NCI-H2107 treated with DMSO at 0.1 percent for 48 hours (cell line): ENCODE measurements around the gene PLD3.

Experiments
- DNase-seq: peaks from one replicate; lab custom pipeline; 2025; ENCODE audit not compliant: unreplicated experiment; lab: John Stamatoyannopoulos, UW

The PLD3 gene, protein sequence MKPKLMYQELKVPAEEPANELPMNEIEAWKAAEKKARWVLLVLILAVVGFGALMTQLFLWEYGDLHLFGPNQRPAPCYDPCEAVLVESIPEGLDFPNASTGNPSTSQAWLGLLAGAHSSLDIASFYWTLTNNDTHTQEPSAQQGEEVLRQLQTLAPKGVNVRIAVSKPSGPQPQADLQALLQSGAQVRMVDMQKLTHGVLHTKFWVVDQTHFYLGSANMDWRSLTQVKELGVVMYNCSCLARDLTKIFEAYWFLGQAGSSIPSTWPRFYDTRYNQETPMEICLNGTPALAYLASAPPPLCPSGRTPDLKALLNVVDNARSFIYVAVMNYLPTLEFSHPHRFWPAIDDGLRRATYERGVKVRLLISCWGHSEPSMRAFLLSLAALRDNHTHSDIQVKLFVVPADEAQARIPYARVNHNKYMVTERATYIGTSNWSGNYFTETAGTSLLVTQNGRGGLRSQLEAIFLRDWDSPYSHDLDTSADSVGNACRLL

DNA sequence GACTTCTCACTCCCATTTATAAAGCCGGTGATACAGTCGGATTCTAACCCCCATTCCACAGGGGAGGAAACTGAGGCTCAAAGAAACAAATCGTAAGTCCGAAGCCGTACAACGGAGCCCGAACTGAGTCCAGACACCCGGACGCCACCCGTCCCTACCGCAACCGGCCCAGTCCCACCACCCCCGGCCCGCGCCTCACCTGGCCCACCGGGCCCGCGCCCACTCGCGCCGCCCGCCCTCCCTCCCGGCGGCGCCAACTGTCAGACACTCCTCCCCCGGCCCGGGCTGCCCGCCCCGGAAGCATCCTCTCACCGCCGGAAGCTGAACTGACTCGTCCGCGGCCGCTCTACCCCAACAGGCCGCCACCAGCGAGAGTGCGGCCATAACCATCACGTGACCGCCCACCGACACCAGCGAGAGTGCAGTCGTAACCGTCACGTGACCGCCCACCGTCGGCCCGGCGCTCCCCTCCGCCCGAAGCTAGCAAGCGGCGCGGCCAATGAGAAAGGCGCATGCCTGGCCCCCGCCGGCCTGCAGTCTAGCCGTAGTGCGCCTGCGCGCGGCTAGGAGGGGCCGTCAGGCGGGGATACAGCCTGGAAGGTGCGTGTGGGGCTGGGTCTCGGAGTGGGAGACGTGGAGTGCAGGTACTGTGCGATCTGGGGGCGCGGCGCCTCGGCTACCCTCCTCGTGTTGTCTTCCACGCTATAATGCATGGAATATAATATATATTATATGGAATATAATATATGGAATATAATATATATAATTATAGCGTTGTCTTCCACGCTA, at the start of gene PLD3, which contains the start of gene C19orf47:
PLD3 (plus strand) TSS at position 571 of the 789 bp plus-strand sequence. CDS start 17,789 bp downstream, outside the sequence.
C19orf47 (minus strand) TSS at position 273 of the 789 bp plus-strand sequence. CDS start 6,540 bp downstream, outside the sequence.
- peak; percentile 93 for DNase-seq

DNA sequence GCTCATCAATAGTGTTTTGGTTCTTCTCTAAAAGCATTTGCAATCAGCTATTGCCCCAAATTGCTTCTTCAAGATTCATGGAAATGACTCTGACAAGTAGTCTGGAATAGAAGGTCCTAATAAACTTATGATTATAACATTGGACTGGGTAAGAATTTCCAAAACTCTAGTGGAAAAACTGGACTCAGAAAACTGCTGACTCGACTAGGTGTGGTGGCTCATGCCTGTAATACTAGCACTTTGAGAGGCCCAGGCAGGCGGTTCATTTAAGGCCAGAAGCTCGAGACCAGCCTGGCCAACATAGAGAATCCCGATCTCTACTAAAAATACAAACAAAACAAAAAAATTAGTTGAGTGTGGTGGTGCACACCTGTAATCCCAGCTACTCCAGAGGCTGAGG, 47.8 kb upstream of the PLD3 start:
- no peak for DNase-seq

DNA sequence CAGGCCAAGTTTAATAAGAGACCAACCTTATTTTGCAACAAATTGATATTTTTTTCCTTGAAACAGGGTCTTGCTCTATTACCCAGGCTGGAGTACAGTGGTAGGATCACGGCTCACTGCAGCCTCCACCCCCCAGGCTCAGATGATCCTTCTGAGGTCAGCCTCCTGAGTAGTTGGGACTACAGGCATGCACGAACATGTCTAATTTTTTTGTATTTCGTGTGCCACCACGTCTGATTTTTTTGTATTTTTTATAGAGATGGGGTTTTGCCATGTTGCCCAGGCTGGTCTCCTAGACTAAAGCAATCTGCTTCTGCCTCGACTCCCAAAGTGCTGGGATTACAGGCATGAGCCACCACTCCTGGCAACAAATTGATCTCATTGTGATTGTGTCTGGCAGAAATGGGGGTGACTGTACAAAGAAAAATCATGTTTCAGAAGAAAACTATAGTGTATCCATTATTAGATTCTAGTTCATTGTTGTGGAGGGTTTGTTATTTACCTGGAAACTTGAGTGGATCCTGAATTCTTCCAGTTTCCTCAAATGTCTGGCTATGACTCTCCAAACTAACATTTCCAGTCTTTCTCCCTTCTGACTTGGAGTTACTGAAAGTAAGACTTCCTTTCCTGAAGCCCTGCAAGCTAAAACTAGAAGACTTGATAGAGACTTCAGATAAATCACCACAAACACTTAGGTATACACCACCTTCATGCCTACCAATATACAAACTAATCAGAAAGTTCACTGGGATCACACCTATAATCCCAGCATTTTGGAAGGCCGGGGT, 46.1 kb upstream of the PLD3 start:
- no peak for DNase-seq

DNA sequence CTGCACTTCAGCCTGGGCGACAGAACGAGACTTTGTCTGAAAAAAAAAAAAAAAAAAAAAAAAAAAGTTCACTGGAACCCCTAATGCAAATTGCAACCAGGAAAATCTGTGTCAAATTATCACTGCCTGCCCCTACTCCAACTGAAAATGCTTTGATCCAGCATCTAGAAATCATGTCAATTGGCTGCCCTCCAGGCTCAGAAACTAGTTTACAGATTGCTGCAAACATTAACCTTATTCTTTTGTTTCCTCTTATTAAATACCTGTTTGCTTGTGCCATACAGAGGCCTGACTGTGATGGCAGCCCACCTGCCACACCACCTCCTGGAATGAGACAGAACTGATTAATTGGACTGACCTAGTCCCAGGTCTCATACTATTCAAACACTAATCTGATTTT, 44.7 kb upstream of the PLD3 start:
- no peak for DNase-seq

DNA sequence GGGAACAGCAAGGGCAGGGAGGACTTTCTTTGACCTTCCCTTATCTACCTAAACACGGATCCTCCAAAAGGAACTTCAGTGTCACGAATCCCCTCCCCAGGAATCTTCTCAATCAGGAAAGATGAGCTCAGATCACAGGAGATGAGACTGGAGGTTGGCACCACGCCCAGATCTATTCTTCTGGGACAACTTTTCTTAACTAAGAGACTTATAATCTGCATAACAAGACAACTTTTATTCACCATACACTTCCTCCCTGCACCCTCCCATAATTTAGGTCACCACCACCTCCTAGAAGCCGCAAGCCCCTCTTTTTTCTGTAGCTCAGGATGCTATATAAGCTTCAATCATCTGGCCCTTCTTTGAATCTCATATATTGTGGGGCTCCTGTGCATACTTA, 44.2 kb upstream of the PLD3 start:
- DNase-seq: no peak

DNA sequence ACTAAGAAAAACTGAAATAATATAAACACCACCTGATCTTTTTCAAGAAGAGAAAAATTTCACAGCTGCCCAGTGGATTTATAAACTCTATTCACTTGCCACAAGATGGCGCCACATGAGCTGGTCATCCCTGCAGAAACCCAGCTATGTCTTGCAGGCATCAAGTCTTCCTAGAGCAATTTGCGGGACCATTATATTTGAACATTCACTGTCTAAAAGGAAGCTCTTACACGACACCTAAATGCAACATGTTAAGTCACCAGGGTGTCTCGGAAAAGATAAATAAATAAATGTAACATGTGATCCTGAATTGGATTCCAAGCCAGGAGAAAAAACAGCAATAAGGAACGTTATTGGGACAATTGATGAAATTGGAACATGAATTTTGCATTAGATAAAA, 43.1 kb upstream of the PLD3 start:
- DNase-seq: peak; percentile 37

DNA sequence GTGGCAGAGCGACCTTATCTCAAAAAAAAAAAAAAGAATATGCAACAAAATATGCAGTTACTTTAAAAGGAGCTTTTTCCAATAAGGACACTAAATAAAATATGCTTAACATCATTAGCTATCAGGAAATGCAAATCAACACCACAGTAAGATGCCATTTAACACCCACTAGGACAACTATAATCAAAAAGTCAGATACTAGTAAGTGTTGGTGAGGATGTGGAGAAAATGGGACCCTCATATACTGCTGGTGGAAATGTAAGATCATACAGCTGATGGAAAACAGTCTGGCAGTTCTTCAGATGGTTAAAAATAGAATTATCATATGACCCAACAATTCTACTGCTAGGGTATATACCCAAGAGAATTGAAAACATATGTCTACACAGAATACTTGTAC, 38.8 kb upstream of the PLD3 start:
- no peak for DNase-seq

DNA sequence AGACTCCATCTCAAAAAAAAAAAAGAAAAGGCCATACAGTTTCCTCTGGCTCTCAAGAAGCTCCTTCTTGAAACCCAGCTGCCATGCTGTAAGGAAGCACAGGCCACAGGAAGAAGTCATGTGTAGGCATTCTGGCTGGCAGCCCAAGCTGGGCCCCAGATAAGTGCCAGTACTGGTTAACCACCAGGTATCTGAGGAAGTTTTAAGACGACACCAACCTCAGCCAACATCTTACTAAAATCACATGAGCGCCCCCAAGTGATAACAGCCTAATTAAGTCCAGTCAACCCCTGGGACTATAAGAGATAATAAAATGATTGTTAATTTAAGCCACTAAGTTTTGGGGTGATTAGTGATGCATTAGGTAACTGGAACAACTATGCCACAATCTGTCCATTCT, 36.0 kb upstream of the PLD3 start:
- DNase-seq: no peak

DNA sequence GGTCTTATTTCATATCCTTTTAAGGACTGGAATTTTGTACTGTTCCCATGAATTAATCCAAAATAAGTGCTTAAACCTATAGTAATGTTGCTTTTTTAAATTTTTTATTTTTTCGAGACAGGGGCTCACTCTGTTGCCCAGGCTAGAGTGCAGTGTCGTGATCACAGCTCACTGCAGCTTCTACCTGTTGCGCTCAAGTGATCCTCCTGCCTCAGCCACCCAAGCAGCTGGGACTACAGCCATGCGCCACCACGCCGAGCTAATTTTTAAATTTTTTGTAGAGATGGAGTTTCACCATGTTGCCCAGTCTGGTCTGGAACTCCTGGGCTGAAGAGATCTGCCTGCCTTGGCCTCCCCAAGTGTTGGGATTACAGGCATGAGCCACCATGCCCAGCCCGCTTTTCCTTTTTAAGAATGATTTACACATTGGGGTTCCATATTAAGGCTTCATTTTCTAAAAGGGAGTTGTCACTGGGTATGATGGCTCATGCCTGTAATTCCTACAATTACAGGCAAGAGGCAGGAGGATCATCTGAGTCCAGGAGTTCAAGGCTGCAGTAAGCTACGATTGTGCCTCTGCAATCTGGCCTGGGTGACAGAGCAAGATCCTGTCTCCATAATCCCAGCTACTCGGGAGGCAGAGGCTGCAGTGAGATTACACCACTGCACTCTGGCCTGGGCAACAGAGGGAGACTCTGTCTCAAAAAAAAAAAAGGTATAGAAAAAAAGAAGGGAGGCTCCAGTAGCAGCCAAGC, 35.1 kb upstream of the PLD3 start:
- DNase-seq: no peak

DNA sequence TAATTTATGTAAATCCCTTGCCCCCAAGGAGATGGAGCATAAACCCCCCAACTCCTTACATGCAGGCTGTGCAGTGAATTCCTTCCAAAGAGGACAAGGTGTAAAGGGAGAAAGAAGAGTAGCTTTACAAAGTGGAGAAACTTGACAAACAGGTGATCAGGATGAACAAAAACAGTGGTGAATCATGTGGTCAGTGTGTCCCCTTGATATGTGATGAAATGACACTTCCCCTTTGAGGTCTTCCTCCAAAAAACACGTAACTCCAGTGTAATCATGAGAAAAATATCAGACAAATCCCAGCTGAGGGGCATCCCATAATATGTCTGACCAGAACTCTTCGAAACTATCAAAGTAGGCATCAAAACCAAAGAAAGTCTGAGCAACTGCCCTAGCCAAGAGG, 33.8 kb upstream of the PLD3 start:
- no peak for DNase-seq

DNA sequence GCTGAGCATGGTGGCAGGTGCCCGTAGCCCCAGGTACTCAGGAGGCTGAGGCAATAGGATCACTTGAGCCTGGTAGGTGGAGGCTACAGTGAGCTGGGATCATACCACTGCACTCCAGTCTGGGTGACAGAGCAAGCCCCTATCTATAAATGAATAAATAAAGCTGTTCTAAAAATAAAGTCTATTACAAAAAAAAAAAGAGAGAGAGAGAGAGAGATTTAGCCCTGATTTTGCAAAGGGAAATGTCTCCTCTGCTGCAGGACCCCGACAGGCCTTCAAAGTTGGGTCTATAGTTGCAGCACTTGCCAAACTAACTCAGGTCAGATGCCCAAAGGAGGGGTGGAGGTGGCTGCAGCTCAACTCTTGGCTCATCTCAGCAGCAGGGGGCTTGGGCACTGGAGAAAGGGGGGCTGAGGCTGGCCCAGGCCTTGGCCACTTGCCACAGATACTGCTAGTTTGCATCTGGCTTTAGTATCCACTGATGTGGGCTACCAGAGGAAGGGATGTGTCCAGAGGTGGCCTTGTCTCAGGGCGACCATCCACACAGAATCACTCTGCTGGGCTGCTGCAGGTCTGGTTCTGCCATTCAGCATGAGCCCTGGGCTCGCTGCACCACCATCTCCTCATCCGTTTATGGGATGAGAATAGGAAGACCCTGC, 32.6 kb upstream of the PLD3 start:
- no peak for DNase-seq

DNA sequence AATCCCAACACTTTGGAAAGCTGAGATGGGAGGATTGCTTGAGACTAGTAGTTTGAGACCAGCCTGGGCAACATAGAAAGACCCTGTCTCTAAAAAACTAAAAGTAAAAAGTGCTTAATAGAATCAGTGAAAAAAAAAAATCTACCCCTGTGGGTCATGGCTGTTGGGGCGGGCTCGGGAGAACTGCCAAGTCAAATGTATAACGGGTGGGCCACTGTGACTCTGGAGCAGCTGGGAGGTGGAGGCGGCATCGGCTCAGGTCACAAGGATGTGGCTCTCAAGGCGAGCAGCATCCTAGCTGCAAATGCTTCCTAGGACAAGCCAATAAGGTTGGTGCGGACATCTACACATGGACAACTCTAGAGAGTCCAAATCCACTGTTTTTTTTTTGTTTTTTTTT, 31.2 kb upstream of the PLD3 start:
- no peak for DNase-seq

DNA sequence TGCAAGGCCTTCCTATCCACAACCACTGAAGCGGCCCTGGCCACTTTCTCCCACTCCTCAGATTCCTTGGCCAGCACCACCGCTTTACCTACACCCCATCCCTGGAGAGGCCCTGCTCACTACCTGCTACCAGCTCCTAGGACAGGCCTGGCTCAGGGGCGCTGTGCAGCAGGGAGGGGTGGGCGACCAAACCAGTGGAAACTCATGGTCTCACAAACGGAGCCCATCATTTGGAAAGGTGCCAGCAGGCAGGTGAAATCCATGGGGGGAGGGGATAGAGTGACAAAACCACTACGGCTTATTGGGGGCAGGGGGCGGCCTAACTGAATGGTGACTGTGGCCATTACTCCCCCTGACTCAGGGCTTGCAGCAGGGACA, 27.9 kb upstream of the PLD3 start:
- no peak for DNase-seq

DNA sequence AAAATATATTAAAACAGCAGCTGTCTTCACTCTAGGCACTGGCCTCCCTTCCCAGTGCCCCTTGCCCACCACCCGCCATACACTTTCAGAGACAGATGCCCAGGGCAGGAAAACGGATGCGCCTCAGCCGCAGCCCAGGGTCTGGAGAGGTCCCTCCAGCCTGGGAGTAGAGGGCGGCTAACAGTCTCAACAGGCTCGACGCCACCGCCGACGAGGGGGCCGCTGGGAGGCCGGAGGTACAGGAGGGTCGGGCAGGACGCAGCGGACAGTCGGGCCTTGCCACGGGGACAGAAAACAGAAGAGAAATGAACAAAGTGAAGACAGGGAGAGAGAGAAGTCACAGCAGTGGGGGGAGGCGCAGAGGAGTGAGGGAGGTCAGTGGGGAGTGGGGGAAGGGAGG, 27.4 kb upstream of the PLD3 start:
- no peak for DNase-seq

DNA sequence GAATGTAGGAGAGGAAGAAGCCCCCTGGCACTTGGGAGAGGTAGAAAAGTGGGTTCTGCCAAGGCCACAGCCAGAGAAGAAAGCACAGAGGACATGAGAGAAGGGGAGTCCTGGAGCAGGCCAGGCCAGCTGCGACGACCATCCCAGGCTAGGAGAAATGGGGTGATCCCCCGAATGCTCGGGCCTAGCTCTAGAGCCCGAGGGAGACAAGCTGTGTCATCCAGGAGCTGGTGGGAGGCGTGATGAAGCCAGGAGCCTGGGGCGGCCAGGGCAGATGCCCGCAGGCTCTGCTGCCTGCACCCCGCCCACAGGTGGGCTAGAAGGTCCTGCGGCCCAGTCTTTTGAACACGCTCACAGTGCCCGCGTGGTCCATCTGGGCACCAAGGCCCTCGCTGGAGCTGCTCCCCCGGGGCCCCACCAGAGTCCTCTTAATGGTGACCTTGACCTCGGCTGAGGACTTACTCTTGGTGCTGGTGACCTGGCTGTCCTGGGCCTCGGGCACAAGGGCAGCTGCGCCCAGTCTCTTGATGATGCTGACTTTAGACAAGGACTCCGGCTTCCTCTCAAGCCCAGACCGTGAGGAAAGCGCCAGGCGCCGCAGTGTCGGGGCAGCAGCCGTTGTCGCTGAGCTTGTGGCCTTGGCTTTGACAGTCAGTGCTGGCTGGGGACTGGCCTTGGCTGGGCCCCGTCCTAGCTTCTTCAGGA, 26.8 kb upstream of the PLD3 start:
- DNase-seq: no peak

DNA sequence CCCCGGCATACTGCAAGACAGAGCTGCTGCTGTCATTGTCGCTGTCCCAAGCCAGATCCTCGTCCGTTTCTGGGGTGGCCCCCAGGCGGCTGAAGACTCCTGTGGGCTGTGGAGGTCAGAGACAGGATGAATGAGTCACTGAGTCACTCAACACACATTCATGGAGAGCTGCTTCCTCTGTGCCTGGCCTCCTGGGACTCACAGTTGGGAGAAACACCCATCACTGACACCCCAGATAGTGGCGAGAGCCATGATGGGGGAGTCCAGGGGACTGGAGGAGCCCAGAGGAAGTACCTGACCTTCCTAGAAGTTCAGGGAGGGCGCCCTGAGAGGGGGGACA, 26.3 kb upstream of the PLD3 start:
- no peak for DNase-seq

DNA sequence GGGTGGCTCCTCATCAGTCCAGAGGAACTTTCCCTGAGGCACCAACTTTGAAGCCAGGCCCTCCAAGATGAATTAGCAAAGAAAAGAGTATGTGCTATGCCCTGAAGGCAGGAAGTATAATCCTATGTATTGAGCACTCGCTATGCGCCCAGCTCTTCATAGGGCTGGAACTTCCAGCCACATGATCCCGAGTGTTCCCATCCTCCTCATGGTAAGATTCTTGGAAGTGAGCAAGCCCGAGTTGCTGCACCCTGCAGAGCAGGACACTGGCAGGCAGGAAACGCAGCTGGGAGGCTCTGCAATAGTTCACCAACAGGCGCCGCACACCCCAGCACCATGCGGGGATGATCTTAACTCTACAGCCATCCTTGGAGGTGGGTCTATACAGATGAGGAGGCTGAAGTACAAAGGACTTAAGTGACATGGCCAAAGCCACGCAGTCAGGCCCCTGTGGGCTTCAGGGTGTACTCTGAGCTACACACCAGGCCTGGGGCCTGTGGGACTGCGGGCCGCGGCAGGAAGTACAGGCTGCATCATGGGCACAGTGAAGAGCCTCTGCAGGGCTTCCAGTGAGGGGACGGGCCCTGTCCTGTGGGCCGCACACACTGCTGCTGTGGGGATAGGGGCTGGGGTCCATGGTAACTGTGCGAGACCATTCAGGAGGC, 25.4 kb upstream of the PLD3 start:
- DNase-seq: no peak

DNA sequence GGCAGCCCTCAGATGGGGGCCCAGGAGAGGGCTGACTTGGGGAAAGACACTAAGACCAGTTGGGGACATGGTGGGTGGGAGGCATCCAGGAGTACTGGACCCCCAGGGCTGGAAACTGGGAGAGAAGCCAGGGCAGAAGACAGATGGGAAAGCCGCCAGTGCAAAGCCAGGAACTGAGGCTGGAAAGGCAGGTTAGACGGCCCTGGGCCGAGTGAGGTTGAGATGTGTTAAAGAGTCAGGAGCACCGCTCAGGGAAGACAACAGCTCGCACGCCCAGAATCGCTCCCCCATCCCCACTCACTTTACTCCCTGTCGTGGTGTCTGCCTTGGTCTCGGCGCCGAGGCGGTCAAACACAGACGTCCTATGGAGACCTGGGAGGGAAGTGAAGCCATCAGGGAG, 24.8 kb upstream of the PLD3 start:
- no peak for DNase-seq

DNA sequence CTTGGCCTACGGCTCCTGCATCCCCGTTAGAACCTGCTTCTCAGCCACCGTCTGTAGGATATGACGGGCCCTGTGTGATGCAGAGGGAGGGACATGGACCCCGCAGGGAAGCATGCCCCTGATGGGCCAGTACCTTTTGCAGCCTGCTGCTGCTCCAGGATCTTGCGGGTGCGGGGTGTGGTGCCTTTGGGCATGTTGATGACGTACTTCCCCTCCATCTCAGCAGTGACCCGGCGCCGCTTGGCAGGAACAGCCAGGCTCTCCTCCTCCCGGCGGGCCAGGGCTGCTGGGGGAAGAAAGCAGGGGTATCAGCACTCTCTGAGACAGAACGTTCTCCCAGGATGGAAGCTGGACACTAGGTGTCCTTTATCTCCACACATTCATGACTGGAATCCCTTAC, 22.3 kb upstream of the PLD3 start:
- no peak for DNase-seq
